HepG2 (cell line): ENCODE data around the gene MRPS7. TPM values are rescaled to one million over a fixed set of nuclear protein-coding genes. Genes with fewer than 3 reads are reported as not detected.

Experiments
- AHDC1 ChIP-seq: sonication (generic); formaldehyde crosslinking; IDR thresholded peaks from 2 replicates; pipeline ENCODE4 v1.5.1; 2020; ENCODE audit warnings: mild to moderate bottlenecking, missing genetic modification reagents, borderline replicate concordance
- ARID5B ChIP-seq: IDR thresholded peaks from 2 replicates; pipeline ENCODE4 v1.4.0; 2020; ENCODE audit warnings: mild to moderate bottlenecking, missing genetic modification reagents
- ZNF281 ChIP-seq: sonication (generic); formaldehyde crosslinking; IDR thresholded peaks from 2 replicates; pipeline ENCODE4 v1.4.0; 2020; ENCODE audit warnings: missing genetic modification reagents, borderline replicate concordance
- ZSCAN31 ChIP-seq: sonication (generic); formaldehyde crosslinking; IDR thresholded peaks from 2 replicates; pipeline ENCODE4 v1.5.0; 2020; ENCODE audit warnings: low read depth, mild to moderate bottlenecking, missing genetic modification reagents
- polyA plus RNA-seq, 8 experiments: library from polyadenylated mRNA; depleted of rRNA in 3 of 8; stranded (reverse) in 7 of 8; unstranded in 1 of 8; fragments of >200 nt; fragmentation: Illumina TruSeq in 4 of 8; extraction: Trizol in 4 of 8; gene quantifications; 2 replicates each; pipeline versions ENCODE4 v1.2.1 to v1.2.3, GENCODE V29; 2011 to 2016; ENCODE audit warnings: low read depth in 4 of 8, missing spikeins in 1 of 8, mixed read lengths in 1 of 8; ENCODE audit not compliant: insufficient read depth in 1 of 8
- total RNA-seq, 5 experiments: library from RNA; depleted of rRNA; stranded (reverse); fragments of >200 nt; fragmentation: Illumina TruSeq; extraction: Trizol; gene quantifications; 2 replicates each; pipeline ENCODE4 v1.2.3, GENCODE V29; 2016; ENCODE audit warnings: low read depth in 1 of 5

MRPS7 gene
- total and polyA plus RNA-seq, 2 of the 13 experiments (the other 11 are each of a cell fraction or from before 2014, with no cell fraction given): 97.0 to 162 TPM

GRCh38 chr17:75289832-75290337 is 28.2 kb downstream of the MRPS7 start (continued):
- TF ChIP-seq ZNF281 (CRISPR knock-in tag) (no peak), AHDC1 (no peak), ZSCAN31 (CRISPR knock-in tag) (no peak), ARID5B (CRISPR knock-in tag) (no peak)
